GM18861 (cell line): ENCODE measurements around the gene FBXO33.
"Not testable (repeated sequence)": the region's sequence is repeated elsewhere in the genome, so short reads cannot be mapped to it uniquely, and the experiment has no call there.

Experiments
- ATAC-seq: cut with Tn5 transposase; IDR thresholded peaks from one replicate; pipeline ENCODE4 v1.9.1; 2021; ENCODE audit not compliant: unreplicated experiment

The FBXO33 gene

GRCh38 chr14:39374851-39375250 lies 57.4 kb downstream of the FBXO33 start:
- ATAC-seq, result no peak

- ATAC-seq, result no peak
Measured at GRCh38 chr14:39372656-39373055, 59.6 kb downstream of the FBXO33 start.

GRCh38 chr14:39370415-39370814 lies 61.8 kb downstream of the FBXO33 start:
- no peak for ATAC-seq

GRCh38 chr14:39369029-39369428 lies 63.2 kb downstream of the FBXO33 start:
- ATAC-seq, result no peak

- no peak for ATAC-seq
Measured at GRCh38 chr14:39368261-39368959, 63.8 kb downstream of the FBXO33 start.

GRCh38 chr14:39367387-39367751 lies 64.9 kb downstream of the FBXO33 start:
- ATAC-seq, result no peak

- no peak for ATAC-seq
Measured at GRCh38 chr14:39366460-39367386, 65.5 kb downstream of the FBXO33 start.

GRCh38 chr14:39365354-39365753 lies 66.9 kb downstream of the FBXO33 start:
- ATAC-seq, result no peak

GRCh38 chr14:39364509-39364908 lies 67.7 kb downstream of the FBXO33 start:
- no peak for ATAC-seq

GRCh38 chr14:39361556-39361955 lies 70.7 kb downstream of the FBXO33 start:
- ATAC-seq, result not testable (repeated sequence)

- ATAC-seq, result no peak
Measured at GRCh38 chr14:39360316-39360715, 71.9 kb downstream of the FBXO33 start.

GRCh38 chr14:39359069-39359468 lies 73.2 kb downstream of the FBXO33 start:
- not testable (repeated sequence) for ATAC-seq

GRCh38 chr14:39351708-39352107 lies 80.5 kb downstream of the FBXO33 start:
- ATAC-seq, result no peak

- ATAC-seq, result no peak
Measured at GRCh38 chr14:39350866-39351265, 81.4 kb downstream of the FBXO33 start.
